Sigmoid colon (tissue), 7 donors: Measurements from ENCODE around the gene PPP4R2. TPM values are rescaled to one million over a fixed set of nuclear protein-coding genes. Genes with fewer than 3 reads are reported as not detected.

ENCODE experiments used
- DNase-seq: peaks from one replicate; pipeline ENCODE4 v3.0.0-alpha.2; 2019
- H3K27ac ChIP-seq, 4 donors: fragments of 200-600 bp; sonication (generic); one replicate each; pipeline ENCODE4 v1.5.1; 2016 to 2019; ENCODE audit warnings: mild to moderate bottlenecking in 1 of 4
- H3K27me3 ChIP-seq, 3 donors: fragments of 200-600 bp; sonication (generic); one replicate each; pipeline ENCODE4 v1.5.1; 2019; ENCODE audit warnings: mild to moderate bottlenecking in 1 of 3
- H3K36me3 ChIP-seq, 4 donors: fragments of 200-600 bp; sonication (generic); one replicate each; pipeline ENCODE4 v1.5.1; 2016 to 2019
- H3K4me1 ChIP-seq, 4 donors: fragments of 200-600 bp; sonication (generic); one replicate each; pipeline ENCODE4 v1.5.1; 2017 to 2019
- H3K4me3 ChIP-seq, 4 donors: fragments of 200-600 bp; sonication (generic); one replicate each; pipeline ENCODE4 v1.5.1; 2017 to 2019; ENCODE audit warnings: mild to moderate bottlenecking in 2 of 4, moderate library complexity in 1 of 4
- H3K9me3 ChIP-seq, 4 donors: fragments of 200-600 bp in 3 of 4; sonication (generic) in 3 of 4; one replicate each; pipeline versions ENCODE4 v1.5.1 to v1.6.1; 2013 to 2019
- CTCF ChIP-seq, 4 experiments: fragments of 450-650 bp in 3 of 4; fragments of 200-600 bp in 1 of 4; IDR thresholded peaks; one replicate each; pipeline ENCODE4 v1.5.1; 2016 to 2019; ENCODE audit warnings: antibody characterized with exemption in 4 of 4, mild to moderate bottlenecking in 3 of 4, moderate library complexity in 2 of 4
- EP300 ChIP-seq, 4 donors: sonication (generic); formaldehyde crosslinking; IDR thresholded peaks; one replicate each; pipeline ENCODE4 v1.6.1; 2017; ENCODE audit warnings: antibody characterized with exemption in 4 of 4
- POLR2A ChIP-seq, 2 donors: fragments of 450-650 bp; IDR thresholded peaks; one replicate each; pipeline ENCODE4 v1.6.1; 2016; ENCODE audit warnings: antibody characterized with exemption in 2 of 2, mild to moderate bottlenecking in 2 of 2, moderate library complexity in 2 of 2
- POLR2AphosphoS5 ChIP-seq, 4 donors: sonication (generic); formaldehyde crosslinking; IDR thresholded peaks; one replicate each; pipeline ENCODE4 v1.6.1; 2017; ENCODE audit warnings: antibody characterized with exemption in 4 of 4
- WGBS, 2 donors: extraction: QIAGEN DNeasy Blood & Tissue Kit; methylation state at CpG; one replicate each; pipeline ENCODE4 v1.1.7; 2013; 5-methylcytosine and 5-hydroxymethylcytosine counted together
- intact Hi-C: fragments of 100-400 bp; cut with DNase I; formaldehyde crosslinking; loops from one replicate; pipeline ENCODE4 v1.15.1; 2023
- polyA plus RNA-seq, 3 donors: library from polyadenylated mRNA; stranded (reverse); fragments of 200-250 nt; gene quantifications; one replicate each; pipeline ENCODE4 v1.2.3, GENCODE V29; 2013
- total RNA-seq, 4 donors: library from RNA; depleted of rRNA; stranded (reverse); fragments of >200 nt; gene quantifications; one replicate each; pipeline ENCODE4 v1.1.0, GENCODE V29; 2016
- donor health status: healthy with polysubstance abuse.
- donor health status: Bipolar disorder and iron deficiency.
- donor health status: healthy.

The PPP4R2 gene
- total and polyA plus RNA-seq, 7 donors: 20.3 to 53.2 (median 33.4) TPM

- Histone ChIP-seq H3K4me3 (no peak overlapping the region), H3K27ac (no peak overlapping the region), H3K27me3 (no peaks in the 10 kb centered on the region), H3K9me3 (no peaks in the 10 kb centered on the region), H3K4me1 (peaks cover 0 to 6% (median 0%) of the 10 kb centered on the region in 4 donors), H3K36me3 (no peaks in the 10 kb centered on the region)
- intact Hi-C loops: loop anchor here (2.0 kb wide), 1 partner anchor 750 kb away; no protein-coding TSS in a partner anchor
- 75 to 90% methylated on average over 1 of the region's 1 CpG for WGBS, 2 donors
- TF ChIP-seq POLR2A (IDR thresholded peaks at IDR 0.05): no peak
- no peak for TF ChIP-seq EP300 (IDR thresholded peaks at IDR 0.05)
- TF ChIP-seq POLR2AphosphoS5 (IDR thresholded peaks at IDR 0.05): no peak
- no peak for TF ChIP-seq CTCF (IDR thresholded peaks at IDR 0.05)
- no peak for DNase-seq
These were observed 102.3 kb downstream of the PPP4R2 start for GRCh38 chr3:73098873-73099272.

GRCh38 chr3:73100741-73101559, 104.3 kb downstream of the PPP4R2 start:
- DNase-seq: peak; percentile 91
- no peak for TF ChIP-seq POLR2A (IDR thresholded peaks at IDR 0.05)
- TF ChIP-seq EP300 (IDR thresholded peaks at IDR 0.05): no peak
- TF ChIP-seq CTCF (IDR thresholded peaks at IDR 0.05): peak; percentile 90 to 95 (median 92)
- TF ChIP-seq POLR2AphosphoS5 (IDR thresholded peaks at IDR 0.05): peak in 1 of 4 donors; percentile 15
- 23 to 30% methylated on average over 9 of the region's 9 CpGs for WGBS, 2 donors
- Histone ChIP-seq H3K4me3 (no peak overlapping the region), H3K27me3 (no peaks in the 10 kb centered on the region), H3K9me3 (no peaks in the 10 kb centered on the region), H3K27ac (no peak overlapping the region), H3K4me1 (peaks cover 0 to 6% (median 0%) of the 10 kb centered on the region in 4 donors), H3K36me3 (no peaks in the 10 kb centered on the region)
- intact Hi-C loops: loop anchor here (1.0 to 5.0 kb wide), 3 partner anchors 331 to 521 kb away; partner anchors contain the start of gene PDZRN3

- Histone ChIP-seq H3K36me3 (no peaks in the 10 kb centered on the region), H3K27ac (no peak overlapping the region), H3K9me3 (no peaks in the 10 kb centered on the region), H3K4me3 (no peak overlapping the region), H3K4me1 (peaks cover 0 to 6% (median 0%) of the 10 kb centered on the region in 4 donors), H3K27me3 (no peaks in the 10 kb centered on the region)
- no peak for DNase-seq
- 13 to 60% methylated on average over 2 of the region's 2 CpGs for WGBS, 2 donors
- TF ChIP-seq POLR2A (IDR thresholded peaks at IDR 0.05) (no peak), CTCF (IDR thresholded peaks at IDR 0.05) (no peak), POLR2AphosphoS5 (IDR thresholded peaks at IDR 0.05) (no peak), EP300 (IDR thresholded peaks at IDR 0.05) (no peak)
- intact Hi-C loops: loop anchor here (1.0 to 5.0 kb wide), 3 partner anchors 330 to 520 kb away; partner anchors contain the start of gene PDZRN3
These were observed 105.3 kb downstream of the PPP4R2 start for GRCh38 chr3:73101881-73102280.

GRCh38 chr3:73107215-73107614, 110.6 kb downstream of the PPP4R2 start:
- intact Hi-C loops: no loop called here
- TF ChIP-seq CTCF (IDR thresholded peaks at IDR 0.05): no peak
- no peak for TF ChIP-seq POLR2A (IDR thresholded peaks at IDR 0.05)
- no peak for TF ChIP-seq POLR2AphosphoS5 (IDR thresholded peaks at IDR 0.05)
- TF ChIP-seq EP300 (IDR thresholded peaks at IDR 0.05): no peak
- DNase-seq: no peak

More at GRCh38 chr3:73107215-73107614, 110.6 kb downstream of the PPP4R2 start:
- WGBS, 2 donors: 87 to 93% methylated on average over 3 of the region's 3 CpGs
- no peaks in the 10 kb centered on the region for H3K9me3 ChIP-seq
- no peaks in the 10 kb centered on the region for H3K4me1 ChIP-seq
- no peak overlapping the region for H3K4me3 ChIP-seq
- H3K27ac ChIP-seq: no peak overlapping the region
- H3K27me3 ChIP-seq: no peaks in the 10 kb centered on the region
- H3K36me3 ChIP-seq: no peaks in the 10 kb centered on the region
